NCI-H82 treated with DMSO at 0.1 percent for 48 hours (cell line): Measurements from ENCODE around the gene RASSF6.
"Not testable (repeated sequence)": the region's sequence is repeated elsewhere in the genome, so short reads cannot be mapped to it uniquely, and the experiment has no call there.

Experiments
- DNase-seq: peaks from one replicate; lab custom pipeline; 2025; ENCODE audit not compliant: unreplicated experiment; lab: John Stamatoyannopoulos, UW

Gene RASSF6

DNA sequence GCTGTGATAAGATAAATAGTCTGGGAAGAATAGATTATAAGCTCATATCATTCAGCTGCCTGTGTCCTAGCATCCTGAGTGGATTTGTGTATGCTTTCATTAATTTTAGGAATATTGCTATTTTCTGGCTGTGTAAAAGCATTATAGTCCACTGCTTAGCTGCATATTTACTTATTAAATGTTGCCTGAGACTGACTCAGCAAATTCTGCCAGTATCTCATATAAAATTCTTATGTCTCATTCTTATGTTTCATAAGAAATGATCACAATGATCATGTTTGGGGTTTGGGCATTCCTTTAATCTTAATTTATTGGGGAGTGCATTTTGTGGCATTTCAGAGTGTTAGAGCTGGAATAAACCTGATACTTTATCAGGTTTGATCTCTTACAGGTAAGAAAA, 34.9 kb downstream of the RASSF6 start:
- DNase-seq, result no peak

- DNase-seq, result no peak
Measured at GRCh38 chr4:73583666-73584065, 36.6 kb downstream of the RASSF6 start.

DNA sequence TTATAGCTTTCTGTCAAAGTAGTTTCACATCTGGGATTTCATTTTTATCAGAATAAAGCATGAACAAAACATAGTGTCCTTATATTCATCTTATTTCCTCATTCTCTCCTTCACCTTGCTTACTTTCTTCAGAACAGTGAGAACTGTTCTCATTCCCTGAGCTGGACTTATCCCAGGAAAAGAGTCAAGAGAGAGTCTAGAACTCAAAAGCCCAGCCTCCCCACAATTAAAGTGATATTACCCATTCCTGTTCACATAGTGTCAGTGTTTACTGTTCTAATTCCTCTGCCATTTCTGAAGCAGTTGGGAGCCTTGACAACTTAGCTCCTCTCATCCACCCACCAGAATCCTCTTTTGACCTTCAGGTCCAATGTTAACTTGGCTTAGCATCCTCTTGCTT, 42.9 kb downstream of the RASSF6 start:
- DNase-seq, result no peak

- no peak for DNase-seq
Measured at GRCh38 chr4:73576381-73576780, 43.9 kb downstream of the RASSF6 start.

GRCh38 chr4:73575660-73576059, 44.6 kb downstream of the RASSF6 start:
- DNase-seq, result no peak

DNA sequence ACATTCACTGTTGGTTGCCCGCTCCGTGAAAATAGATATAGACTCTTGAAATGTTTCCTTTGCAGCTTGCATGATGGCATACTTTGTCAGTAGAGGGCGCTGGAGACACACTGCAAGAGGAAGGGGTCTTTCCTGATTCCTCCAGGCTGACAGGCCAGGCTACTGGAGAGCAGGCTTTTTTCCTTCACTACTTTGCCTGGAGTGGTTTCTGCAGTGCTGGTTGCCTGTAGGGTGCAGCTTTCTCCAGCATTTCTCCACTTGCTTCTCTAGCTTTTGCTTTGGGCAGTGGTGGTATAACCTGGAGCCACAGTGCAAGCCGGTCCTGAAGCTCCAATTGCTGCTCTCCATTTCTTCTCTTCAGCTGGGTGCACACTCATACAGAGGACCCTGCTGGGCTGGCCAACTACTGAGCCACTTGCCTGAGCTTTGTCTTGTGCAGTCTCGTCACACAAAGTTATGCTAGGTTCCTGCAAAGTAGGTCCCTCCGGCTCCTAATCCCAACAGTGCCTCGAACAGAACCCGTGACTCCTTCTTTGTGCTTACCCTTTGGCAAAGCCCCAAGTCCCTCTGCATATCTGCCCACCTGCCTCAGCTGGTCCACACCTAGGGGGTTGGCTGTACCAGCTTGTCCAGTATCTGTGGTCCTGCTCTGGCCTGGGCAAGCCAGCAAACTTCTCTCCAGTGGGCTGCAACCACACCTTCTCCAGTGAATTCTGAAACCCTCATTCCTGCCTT, 46.3 kb downstream of the RASSF6 start:
- peak; percentile 31 for DNase-seq

GRCh38 chr4:73550865-73551264, 69.4 kb downstream of the RASSF6 start:
- DNase-seq, result not testable (repeated sequence)

DNA sequence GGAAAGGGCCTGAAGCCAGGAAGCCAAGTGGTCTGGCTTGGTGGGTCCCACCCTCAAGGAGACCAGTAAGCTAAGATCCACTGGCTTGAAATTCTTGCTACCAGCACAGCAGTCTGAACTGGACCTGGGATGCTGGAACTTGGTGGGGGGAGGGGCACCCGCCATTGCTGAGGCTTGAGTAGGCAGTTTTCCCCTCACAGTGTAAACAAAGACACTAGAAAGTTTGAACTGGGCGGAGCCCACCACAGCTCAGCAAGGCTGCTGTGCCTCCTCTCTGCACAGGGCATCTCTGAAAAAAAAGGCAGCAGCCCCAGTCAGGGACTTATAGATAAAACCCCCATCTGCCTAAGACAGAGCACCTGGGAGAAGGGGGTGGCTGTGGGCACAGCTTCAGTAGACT, 75.6 kb downstream of the RASSF6 start:
- DNase-seq, result no peak

- DNase-seq, result no peak
Measured at GRCh38 chr4:73541251-73541650, 79.0 kb downstream of the RASSF6 start.

DNA sequence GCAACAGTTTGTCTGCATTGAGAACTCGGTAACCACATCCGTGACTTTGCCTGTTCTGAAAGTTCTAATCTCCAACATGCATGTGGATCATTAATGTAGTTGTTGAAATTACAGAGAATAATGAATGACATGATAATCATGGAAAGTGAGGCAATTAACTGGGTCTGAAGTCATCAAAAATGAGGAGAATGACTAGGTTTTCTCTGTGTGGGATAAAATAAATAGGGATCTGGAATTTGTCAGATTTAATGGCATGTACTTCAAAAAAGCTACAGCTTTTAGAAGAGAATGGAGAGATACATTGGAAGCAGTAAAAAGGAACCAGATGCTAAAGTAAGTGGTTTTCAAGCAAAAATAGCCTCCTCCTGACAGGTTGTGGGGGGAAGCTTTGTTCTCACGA, 79.4 kb downstream of the RASSF6 start:
- DNase-seq, result no peak

DNA sequence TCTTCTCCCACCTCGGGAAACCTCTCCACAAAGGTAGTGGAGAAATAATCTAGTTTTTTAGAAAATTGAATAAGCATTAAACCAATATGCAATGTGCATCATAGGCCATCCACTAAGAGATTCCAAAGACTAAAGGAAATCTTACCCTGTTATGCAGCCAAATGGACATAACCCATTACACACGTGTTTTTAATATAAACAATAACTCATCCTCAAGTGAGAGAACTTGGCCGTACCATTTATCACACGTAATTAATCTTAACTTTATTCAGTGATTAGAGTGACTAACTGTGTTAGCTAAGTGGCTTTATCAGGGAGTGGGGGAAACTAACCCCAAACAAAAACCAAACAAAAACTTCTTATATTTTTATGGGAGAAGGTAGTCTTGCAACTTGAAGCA, 80.8 kb downstream of the RASSF6 start:
- DNase-seq, result no peak

GRCh38 chr4:73538162-73538561, 82.1 kb downstream of the RASSF6 start:
- no peak for DNase-seq

- no peak for DNase-seq
Measured at GRCh38 chr4:73533515-73534422, 86.5 kb downstream of the RASSF6 start.

- no peak for DNase-seq
Measured at GRCh38 chr4:73528171-73528570, 92.1 kb downstream of the RASSF6 start.

DNA sequence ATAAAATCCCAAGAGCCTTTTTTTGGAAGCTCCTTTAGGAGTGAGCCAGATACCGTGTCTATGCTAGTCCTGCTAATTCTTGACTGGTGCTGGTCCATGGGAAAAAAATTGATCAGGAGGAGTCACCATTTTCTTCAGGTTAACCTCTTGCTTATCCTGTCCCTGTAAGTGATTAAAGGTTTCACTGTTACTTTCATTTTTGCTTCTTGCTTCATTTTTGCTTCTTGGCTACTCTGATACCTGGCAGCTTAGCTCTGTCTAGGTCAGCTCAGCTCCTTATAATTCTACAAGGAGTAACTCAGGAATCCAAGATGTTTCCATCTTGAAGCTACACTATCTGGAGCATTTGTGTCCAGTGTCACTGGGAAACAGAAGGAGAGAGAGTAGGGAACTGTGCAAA, 93.0 kb downstream of the RASSF6 start:
- no peak for DNase-seq

GRCh38 chr4:73525611-73526010, 94.6 kb downstream of the RASSF6 start:
- peak; percentile 77 for DNase-seq

DNA sequence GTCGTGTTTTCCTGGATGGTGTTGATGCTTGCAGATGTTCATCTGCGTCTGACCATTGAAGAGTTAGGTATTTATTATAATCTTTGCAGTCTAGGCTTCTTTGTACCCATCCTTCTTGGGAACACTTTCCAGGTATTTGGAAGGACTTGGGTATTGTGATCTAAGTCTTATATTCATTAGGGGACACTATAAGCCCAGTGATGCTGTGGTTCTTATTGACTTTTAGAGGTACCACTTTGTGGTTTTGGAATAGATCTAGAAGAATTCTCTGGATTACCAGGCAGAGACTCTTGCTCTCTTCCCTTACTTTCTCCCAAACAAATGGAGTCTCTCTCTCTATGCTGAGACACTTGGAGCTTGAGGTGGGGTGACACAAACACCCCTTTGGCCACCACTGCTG, 97.1 kb downstream of the RASSF6 start:
- DNase-seq, result no peak
